ENCODE data around the gene CMPK1.
"Not testable (repeated sequence)": the region's sequence is repeated elsewhere in the genome, so short reads cannot be mapped to it uniquely, and the experiment has no call there.

The CMPK1 gene

DNA sequence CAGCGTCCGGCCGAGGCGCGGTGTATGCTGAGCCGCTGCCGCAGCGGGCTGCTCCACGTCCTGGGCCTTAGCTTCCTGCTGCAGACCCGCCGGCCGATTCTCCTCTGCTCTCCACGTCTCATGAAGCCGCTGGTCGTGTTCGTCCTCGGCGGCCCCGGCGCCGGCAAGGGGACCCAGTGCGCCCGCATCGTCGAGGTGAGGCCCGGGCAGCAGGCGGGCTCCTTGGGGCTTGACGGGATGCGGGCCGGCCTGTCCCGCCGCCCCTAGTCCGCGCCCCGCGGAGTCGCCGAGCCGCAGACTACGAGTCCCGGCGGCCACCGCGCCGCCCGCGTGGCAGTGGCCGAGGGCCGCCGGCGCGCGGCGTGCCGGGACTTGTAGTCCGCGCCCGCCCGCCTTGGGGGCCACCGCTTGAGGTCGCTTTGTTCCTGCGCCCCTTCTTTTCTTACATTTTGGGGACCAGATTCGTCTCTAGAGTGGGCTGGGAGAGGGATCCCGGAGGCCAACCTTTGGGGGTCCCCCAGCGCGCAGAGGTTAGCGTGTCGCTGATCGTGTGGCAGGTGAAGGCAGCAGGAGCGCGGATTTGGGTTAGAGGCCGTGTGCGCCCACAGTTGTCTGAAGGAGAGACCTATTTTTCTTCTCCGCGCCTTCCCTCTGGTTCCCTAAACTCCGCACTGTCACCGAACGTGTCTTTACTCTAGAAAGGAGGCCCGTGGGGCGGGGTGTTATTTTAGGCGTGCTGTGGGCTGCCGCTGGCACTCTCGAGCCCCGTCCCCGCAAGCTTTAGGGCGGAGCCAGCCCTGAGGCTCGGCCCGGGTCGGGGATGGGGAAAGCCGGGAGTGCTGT lies 553 bp downstream of the CMPK1 start:
- in situ Hi-C loops (cut with HindIII; ENCODE audit: low pct_ligation_motif_present, low sequenced_read_pairs): no loop called here
- TF ChIP-seq, protein P1, sequence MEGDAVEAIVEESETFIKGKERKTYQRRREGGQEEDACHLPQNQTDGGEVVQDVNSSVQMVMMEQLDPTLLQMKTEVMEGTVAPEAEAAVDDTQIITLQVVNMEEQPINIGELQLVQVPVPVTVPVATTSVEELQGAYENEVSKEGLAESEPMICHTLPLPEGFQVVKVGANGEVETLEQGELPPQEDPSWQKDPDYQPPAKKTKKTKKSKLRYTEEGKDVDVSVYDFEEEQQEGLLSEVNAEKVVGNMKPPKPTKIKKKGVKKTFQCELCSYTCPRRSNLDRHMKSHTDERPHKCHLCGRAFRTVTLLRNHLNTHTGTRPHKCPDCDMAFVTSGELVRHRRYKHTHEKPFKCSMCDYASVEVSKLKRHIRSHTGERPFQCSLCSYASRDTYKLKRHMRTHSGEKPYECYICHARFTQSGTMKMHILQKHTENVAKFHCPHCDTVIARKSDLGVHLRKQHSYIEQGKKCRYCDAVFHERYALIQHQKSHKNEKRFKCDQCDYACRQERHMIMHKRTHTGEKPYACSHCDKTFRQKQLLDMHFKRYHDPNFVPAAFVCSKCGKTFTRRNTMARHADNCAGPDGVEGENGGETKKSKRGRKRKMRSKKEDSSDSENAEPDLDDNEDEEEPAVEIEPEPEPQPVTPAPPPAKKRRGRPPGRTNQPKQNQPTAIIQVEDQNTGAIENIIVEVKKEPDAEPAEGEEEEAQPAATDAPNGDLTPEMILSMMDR (IDR thresholded peaks at IDR 0.05; ENCODE audit: low read depth, low read length, missing control alignments): peak; percentile 38
- peak overlapping the region; percentile 97 for H3K4me3 ChIP-seq (ENCODE audit: low read depth, low read length)
- peak overlapping the region; percentile 73 for H3K27ac ChIP-seq
- DNase-seq: peak; percentile 53
- peaks cover 2% of the 10 kb centered on the region for H3K36me3 ChIP-seq (replicated peaks)
- no peaks in the 10 kb centered on the region for H3K27me3 ChIP-seq (replicated peaks)

DNA sequence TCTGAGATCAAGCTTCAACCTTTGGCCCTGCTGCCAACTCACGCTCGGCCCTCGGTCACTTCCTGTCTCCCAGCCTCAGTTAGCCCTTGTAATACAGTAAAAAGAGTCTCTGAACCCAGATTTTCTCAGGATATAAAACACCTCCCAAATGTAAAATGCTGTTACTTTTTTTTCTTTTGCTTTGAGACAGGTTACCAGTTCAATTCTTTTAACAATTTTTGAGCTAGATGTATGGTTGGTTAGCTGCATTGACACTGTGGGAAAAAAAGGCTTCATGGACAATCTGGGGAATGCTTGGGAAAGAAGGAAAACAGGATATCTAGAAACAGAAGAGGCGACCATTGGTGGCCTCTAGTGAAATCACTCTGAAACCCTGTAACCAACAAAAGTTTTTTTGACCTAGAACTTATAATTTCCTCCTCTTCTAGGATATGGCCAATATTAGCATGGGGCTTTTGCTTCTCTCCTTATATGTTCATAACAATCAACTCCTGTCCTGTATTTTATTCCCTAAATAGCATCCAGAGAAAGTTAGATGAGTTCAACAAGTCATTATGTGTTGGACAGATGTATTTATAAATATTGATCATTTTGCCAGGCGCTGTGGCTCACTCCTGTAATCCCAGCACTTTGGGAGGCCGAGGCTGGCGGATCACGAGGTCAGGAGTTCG lies 1.3 kb downstream of the CMPK1 start:
- in situ Hi-C loops (cut with HindIII; ENCODE audit: low pct_ligation_motif_present, low sequenced_read_pairs): no loop called here
- no peak for DNase-seq
- TF ChIP-seq, protein P1 (IDR thresholded peaks at IDR 0.05; ENCODE audit: low read depth, low read length, missing control alignments): no peak
- Histone ChIP-seq H3K27me3 (replicated peaks) (no peaks in the 10 kb centered on the region), H3K27ac (peak overlapping the region; percentile 73), H3K4me3 (ENCODE audit: low read depth, low read length) (peak overlapping the region; percentile 97), H3K36me3 (replicated peaks) (peaks cover 4% of the 10 kb centered on the region)

DNA sequence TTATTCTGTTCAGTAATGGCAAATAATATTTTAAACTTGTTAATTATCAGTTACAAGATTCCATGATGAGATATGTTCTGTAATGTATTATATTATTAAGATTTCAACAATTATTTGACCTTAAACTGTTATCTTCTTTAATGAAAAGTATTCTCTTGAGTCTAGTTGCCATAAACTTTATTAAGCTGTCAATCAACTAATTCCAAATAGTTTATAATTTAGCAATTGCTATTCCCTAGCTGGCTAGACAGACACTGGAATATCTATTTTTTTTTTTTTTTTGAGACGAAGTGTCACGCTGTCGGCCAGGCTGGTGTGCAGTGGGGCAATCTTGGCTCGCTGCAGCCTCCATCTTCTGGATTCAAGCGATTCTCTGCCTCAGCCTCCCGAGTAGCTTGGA lies 3.8 kb downstream of the CMPK1 start:
- DNase-seq: no peak
- TF ChIP-seq, protein P1 (IDR thresholded peaks at IDR 0.05; ENCODE audit: low read depth, low read length, missing control alignments): no peak
- in situ Hi-C loops (cut with HindIII; ENCODE audit: low pct_ligation_motif_present, low sequenced_read_pairs): no loop called here
- no peak overlapping the region for H3K4me3 ChIP-seq (ENCODE audit: low read depth, low read length)
- no peaks in the 10 kb centered on the region for H3K27me3 ChIP-seq (replicated peaks)
- H3K27ac ChIP-seq: no peak overlapping the region
- H3K36me3 ChIP-seq (replicated peaks): peaks cover 4% of the 10 kb centered on the region

DNA sequence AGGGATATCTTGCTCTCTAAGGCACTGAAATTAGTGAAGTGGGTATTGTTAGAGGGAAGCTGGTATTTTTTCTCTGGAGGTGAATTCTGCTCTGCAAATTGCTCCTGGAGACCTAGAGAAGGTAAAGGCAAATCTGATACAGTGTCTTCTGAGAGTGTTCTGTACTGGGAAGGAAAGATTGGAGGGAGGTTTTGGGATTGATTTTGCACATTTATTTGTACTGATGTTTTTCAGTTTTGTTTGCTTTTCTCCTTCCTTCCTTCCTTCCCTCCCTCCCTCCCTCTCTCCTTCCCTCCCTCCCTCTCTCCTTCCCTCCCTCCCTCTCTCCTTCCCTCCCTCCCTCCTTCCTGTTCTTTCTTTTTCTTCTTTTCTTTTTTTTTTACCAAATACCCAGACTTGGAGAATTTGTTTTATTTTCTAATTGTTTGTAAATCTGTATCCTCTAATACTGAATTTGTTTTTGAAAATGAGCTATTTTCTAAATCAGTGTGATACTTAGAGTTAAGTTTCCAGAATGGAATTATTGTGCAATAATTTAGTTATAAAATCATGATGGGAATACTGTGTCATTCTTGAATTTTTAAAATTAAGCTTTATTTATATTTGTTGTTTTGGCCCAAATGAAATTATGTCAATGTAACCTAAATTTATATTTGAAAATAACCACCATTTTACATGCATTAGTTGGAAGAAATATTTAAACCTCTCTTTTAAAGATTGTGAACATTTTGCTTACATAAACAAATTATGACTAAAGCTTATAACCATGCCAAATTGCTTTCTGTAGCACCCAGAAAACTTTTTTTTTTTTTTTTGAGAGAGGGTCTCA lies 4.9 kb downstream of the CMPK1 start:
- in situ Hi-C loops (cut with HindIII; ENCODE audit: low pct_ligation_motif_present, low sequenced_read_pairs): no loop called here
- no peak overlapping the region for H3K27ac ChIP-seq
- TF ChIP-seq, protein P1 (IDR thresholded peaks at IDR 0.05; ENCODE audit: low read depth, low read length, missing control alignments): no peak
- H3K27me3 ChIP-seq (replicated peaks): no peaks in the 10 kb centered on the region
- no peak overlapping the region for H3K4me3 ChIP-seq (ENCODE audit: low read depth, low read length)
- DNase-seq: no peak
- H3K36me3 ChIP-seq (replicated peaks): peaks cover 4% of the 10 kb centered on the region

DNA sequence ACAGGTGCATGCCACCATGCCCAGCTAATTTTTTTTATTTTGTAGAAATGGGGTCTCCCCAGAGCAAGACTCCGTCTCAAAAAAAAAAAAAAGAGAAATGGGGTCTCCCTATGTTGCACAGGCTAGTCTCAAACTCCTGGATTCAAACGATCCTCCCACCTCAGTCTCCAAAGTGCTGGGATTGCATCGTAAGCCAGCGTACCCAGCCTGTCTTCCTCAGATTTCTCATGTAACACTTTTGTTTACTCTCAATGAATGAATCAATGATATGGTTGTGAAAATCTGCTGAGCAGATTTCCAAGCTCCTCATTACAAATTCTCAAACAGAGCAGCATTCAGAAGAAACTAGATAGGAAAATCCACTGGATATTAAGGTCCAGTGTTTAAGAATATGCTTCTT lies 6.6 kb downstream of the CMPK1 start:
- TF ChIP-seq, protein P1 (IDR thresholded peaks at IDR 0.05; ENCODE audit: low read depth, low read length, missing control alignments): no peak
- no peak overlapping the region for H3K27ac ChIP-seq
- no peak for DNase-seq
- H3K36me3 ChIP-seq (replicated peaks): peaks cover 4% of the 10 kb centered on the region
- H3K4me3 ChIP-seq (ENCODE audit: low read depth, low read length): no peak overlapping the region
- no peaks in the 10 kb centered on the region for H3K27me3 ChIP-seq (replicated peaks)
- in situ Hi-C loops (cut with HindIII; ENCODE audit: low pct_ligation_motif_present, low sequenced_read_pairs): no loop called here

DNA sequence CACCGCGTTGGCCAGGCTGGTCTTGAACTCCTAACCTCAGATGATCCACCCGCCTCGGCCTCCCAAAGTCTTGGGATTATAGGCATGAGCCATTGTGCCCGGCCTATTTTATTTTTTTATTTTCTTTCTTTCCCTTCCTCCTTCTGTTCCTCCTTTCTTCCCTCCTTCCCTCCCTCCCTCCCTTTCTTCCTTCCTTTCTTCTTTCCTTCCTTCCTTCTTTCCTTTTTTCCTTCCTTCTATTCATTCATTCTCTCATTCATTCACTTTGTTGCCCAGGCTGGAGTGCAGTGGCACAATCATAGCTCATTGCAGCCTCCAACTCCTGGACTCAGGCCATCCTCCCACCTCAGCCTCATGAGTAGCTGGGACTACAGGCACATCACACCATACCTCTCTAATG lies 13.4 kb downstream of the CMPK1 start:
- H3K27ac ChIP-seq; DNase-seq; H3K27me3 ChIP-seq (replicated peaks); H3K4me3 ChIP-seq (ENCODE audit: low read depth, low read length); in situ Hi-C loops (cut with HindIII; ENCODE audit: low pct_ligation_motif_present, low sequenced_read_pairs); H3K36me3 ChIP-seq (replicated peaks): not testable (repeated sequence)

Data from brain microvascular endothelial cell (primary cell).